Lung (tissue), 12 donors: ENCODE measurements around the gene XXYLT1. TPM values are rescaled to one million over a fixed set of nuclear protein-coding genes. Genes with fewer than 3 reads are reported as not detected.

Experiments
- ATAC-seq: fragments of 200-7000 bp; cut with Tn5 transposase; one replicate; pipeline ENCODE4 v1.9.1; 2020; ENCODE audit warnings: moderate number of reproducible peaks; ENCODE audit not compliant: insufficient read depth, low FRiP score
- DNase-seq, 3 donors: peaks; one replicate each; pipeline ENCODE4 v3.0.0-alpha.2; 2013 to 2017
- H3K27ac ChIP-seq, 2 donors: one replicate each; pipeline ENCODE4 v1.5.1; 2013; ENCODE audit warnings: mild to moderate bottlenecking in 2 of 2, moderate library complexity in 2 of 2, control low read depth in 1 of 2, inconsistent platforms in 1 of 2, low read depth in 1 of 2, low read length in 1 of 2
- H3K27me3 ChIP-seq, 3 donors: one replicate each; pipeline ENCODE4 v1.5.1; 2013; ENCODE audit warnings: low read length in 2 of 3; ENCODE audit not compliant: control insufficient read depth in 3 of 3, insufficient read depth in 3 of 3
- H3K36me3 ChIP-seq, 4 donors: one replicate each; pipeline ENCODE4 v1.5.1; 2013; ENCODE audit warnings: low read length in 4 of 4, mild to moderate bottlenecking in 1 of 4, moderate library complexity in 1 of 4; ENCODE audit not compliant: control insufficient read depth in 4 of 4, insufficient read depth in 4 of 4
- H3K4me1 ChIP-seq, 5 donors: one replicate each; pipeline ENCODE4 v1.5.1; 2013; ENCODE audit warnings: low read length in 5 of 5, mild to moderate bottlenecking in 2 of 5, moderate library complexity in 1 of 5; ENCODE audit not compliant: control insufficient read depth in 5 of 5, insufficient read depth in 5 of 5
- H3K4me3 ChIP-seq: one replicate; pipeline ENCODE4 v1.5.1; 2013; ENCODE audit warnings: mild to moderate bottlenecking, control low read depth, moderate library complexity
- H3K9ac ChIP-seq, 2 donors: one replicate each; pipeline ENCODE4 v1.5.1; 2013; ENCODE audit warnings: low read length in 2 of 2, control low read depth in 1 of 2; ENCODE audit not compliant: insufficient read depth in 1 of 2
- H3K9me3 ChIP-seq, 4 donors: one replicate each; pipeline ENCODE4 v1.5.1; 2013; ENCODE audit warnings: low read length in 3 of 4, mild to moderate bottlenecking in 1 of 4, moderate library complexity in 1 of 4; ENCODE audit not compliant: control insufficient read depth in 4 of 4, insufficient read depth in 3 of 4
- CTCF ChIP-seq: IDR thresholded peaks from 2 replicates; pipeline ENCODE4 v1.5.1; 2012; ENCODE audit warnings: mild to moderate bottlenecking; ENCODE audit errors: control extremely low read depth, extremely low read depth
- WGBS, 2 donors: extraction: QIAGEN DNeasy Blood & Tissue Kit; methylation state at CpG; one replicate each; pipeline ENCODE4 v1.1.7; 2013; 5-methylcytosine and 5-hydroxymethylcytosine counted together
- polyA plus RNA-seq, 2 donors: library from polyadenylated mRNA; stranded (reverse); fragments of 200-250 nt; gene quantifications; one replicate each; pipeline ENCODE4 v1.2.1, GENCODE V29; 2013
- total RNA-seq, 2 donors: library from RNA; depleted of rRNA in 1 of 2; stranded (reverse); fragments of >200 nt in 1 of 2; gene quantifications; one replicate each; pipeline ENCODE4 v1.2.1, GENCODE V29; 2014 to 2021
- donor health status: control.
- donor health status: control.
- donor health status: Bipolar disorder and iron deficiency.
- donor health status: healthy.
- donor health status: DM: yes; HTN: yes; CAD: no.

The XXYLT1 gene
- total and polyA plus RNA-seq, 4 donors: 4.7 to 15.4 (median 11.4) TPM

GRCh38 chr3:195196266-195196665 is 74.7 kb downstream of the XXYLT1 start:
- H3K36me3 ChIP-seq: no peaks in the 10 kb centered on the region
- DNase-seq: no peak
- 83 to 92% methylated on average over 5 of the region's 5 CpGs for WGBS, 2 donors
- peaks cover 0 to 10% (median 4%) of the 10 kb centered on the region in 5 donors for H3K4me1 ChIP-seq
- TF ChIP-seq CTCF: no peak
- H3K27ac ChIP-seq: peak overlapping the region in 1 of 2 donors; percentile 73
- no peaks in the 10 kb centered on the region for H3K9me3 ChIP-seq
- H3K9ac ChIP-seq: no peak overlapping the region
- no peak for ATAC-seq
- no peaks in the 10 kb centered on the region for H3K27me3 ChIP-seq
- H3K4me3 ChIP-seq: no peak overlapping the region

- Histone ChIP-seq H3K27ac (peak overlapping the region in 1 of 2 donors; percentile 50), H3K9me3 (peaks cover 0 to 4% (median 0%) of the 10 kb centered on the region in 4 donors), H3K4me3 (no peak overlapping the region), H3K36me3 (no peaks in the 10 kb centered on the region), H3K9ac (no peak overlapping the region), H3K27me3 (no peaks in the 10 kb centered on the region), H3K4me1 (peaks cover 0 to 10% (median 4%) of the 10 kb centered on the region in 5 donors)
- ATAC-seq (no peak), DNase-seq (no peak)
- 88 to 92% methylated on average over 17 of the region's 17 CpGs for WGBS, 2 donors
- TF ChIP-seq CTCF: no peak
These were observed 75.4 kb downstream of the XXYLT1 start for GRCh38 chr3:195195321-195196209.

GRCh38 chr3:195194559-195195206 is 76.3 kb downstream of the XXYLT1 start:
- ATAC-seq (no peak), DNase-seq (no peak)
- Histone ChIP-seq H3K36me3 (no peaks in the 10 kb centered on the region), H3K9ac (no peak overlapping the region), H3K9me3 (peaks cover 0 to 4% (median 1%) of the 10 kb centered on the region in 4 donors), H3K27ac (no peak overlapping the region), H3K27me3 (no peaks in the 10 kb centered on the region), H3K4me3 (no peak overlapping the region), H3K4me1 (peaks cover 0 to 10% (median 4%) of the 10 kb centered on the region in 5 donors)
- WGBS, 2 donors: 54 to 55% methylated on average over 8 of the region's 8 CpGs
- no peak for TF ChIP-seq CTCF
